Vagina (tissue), 2 donors: ENCODE data around the gene DMBX1. TPM values are rescaled to one million over a fixed set of nuclear protein-coding genes. Genes with fewer than 3 reads are reported as not detected.

Source experiments
- DNase-seq, 2 donors: peaks; one replicate each; pipeline ENCODE4 v3.0.0-alpha.2; 2017; ENCODE audit errors: extremely low spot score in 2 of 2
- H3K27ac ChIP-seq: fragments of 200-600 bp; sonication (generic); one replicate; pipeline ENCODE4 v1.5.1; 2019
- H3K27me3 ChIP-seq: fragments of 200-600 bp; sonication (generic); one replicate; pipeline ENCODE4 v1.5.1; 2019
- H3K36me3 ChIP-seq, 2 donors: fragments of 200-600 bp; sonication (generic); one replicate each; pipeline ENCODE4 v1.5.1; 2017 to 2019
- H3K4me1 ChIP-seq: fragments of 200-600 bp; sonication (generic); one replicate; pipeline ENCODE4 v1.5.1; 2019
- H3K4me3 ChIP-seq, 2 donors: fragments of 200-600 bp; sonication (generic); 1 replicate in 1 of 2; 2 replicates in 1 of 2; pipeline ENCODE4 v1.5.1; 2016 to 2019
- H3K9me3 ChIP-seq: fragments of 200-600 bp; sonication (generic); one replicate; pipeline ENCODE4 v1.5.1; 2019
- CTCF ChIP-seq, 3 experiments: fragments of 450-650 bp in 2 of 3; fragments of 200-600 bp in 1 of 3; sonication (generic) in 1 of 3; IDR thresholded peaks; one replicate each; pipeline ENCODE4 v1.5.1; 2017 to 2019; ENCODE audit warnings: antibody characterized with exemption in 3 of 3, mild to moderate bottlenecking in 2 of 3, moderate library complexity in 2 of 3
- POLR2A ChIP-seq, 2 donors: fragments of 450-650 bp; IDR thresholded peaks; one replicate each; pipeline ENCODE4 v1.6.1; 2017; ENCODE audit warnings: antibody characterized with exemption in 2 of 2, mild to moderate bottlenecking in 2 of 2, moderate library complexity in 2 of 2
- POLR2AphosphoS5 ChIP-seq, 2 donors: sonication (generic); formaldehyde crosslinking; IDR thresholded peaks; one replicate each; pipeline ENCODE4 v1.9.0; 2017; ENCODE audit warnings: antibody characterized with exemption in 2 of 2, mild to moderate bottlenecking in 2 of 2, low read depth in 1 of 2; ENCODE audit not compliant: insufficient read depth in 1 of 2
- intact Hi-C: fragments of 100-400 bp; cut with DNase I; formaldehyde crosslinking; loops from one replicate; pipeline ENCODE4 v1.15.1; 2023
- total RNA-seq: library from RNA; depleted of rRNA; stranded (reverse); fragments of >200 nt; gene quantifications from one replicate; pipeline ENCODE4 v1.2.3, GENCODE V29; 2016

Gene DMBX1
- total RNA-seq, result 0.25 TPM

- DNase-seq, result no peak
- Histone ChIP-seq H3K27me3 (peaks cover 34% of the 10 kb centered on the region), H3K27ac (no peak within 1 kb of the TSS), H3K9me3 (no peaks in the 10 kb centered on the region), H3K4me1 (peaks cover 26% of the 10 kb centered on the region), H3K36me3 (no peaks in the 10 kb centered on the region), H3K4me3 (peak within 1 kb of the TSS; percentile 27 to 30)
- intact Hi-C loops, result no loop called here
- no peak for TF ChIP-seq POLR2A (IDR thresholded peaks at IDR 0.05)
- TF ChIP-seq POLR2AphosphoS5 (IDR thresholded peaks at IDR 0.05; ENCODE audit: insufficient read depth in 1 of 2, low read depth in 1 of 2), result no peak
- TF ChIP-seq CTCF (IDR thresholded peaks at IDR 0.05), result no peak
Observed at GRCh38 chr1:46489638-46490405, at the start of gene DMBX1. TSS of gene DMBX1 (plus strand) at chr1:46489836. CDS start at chr1:46507011, 17,175 bp downstream.

DNA sequence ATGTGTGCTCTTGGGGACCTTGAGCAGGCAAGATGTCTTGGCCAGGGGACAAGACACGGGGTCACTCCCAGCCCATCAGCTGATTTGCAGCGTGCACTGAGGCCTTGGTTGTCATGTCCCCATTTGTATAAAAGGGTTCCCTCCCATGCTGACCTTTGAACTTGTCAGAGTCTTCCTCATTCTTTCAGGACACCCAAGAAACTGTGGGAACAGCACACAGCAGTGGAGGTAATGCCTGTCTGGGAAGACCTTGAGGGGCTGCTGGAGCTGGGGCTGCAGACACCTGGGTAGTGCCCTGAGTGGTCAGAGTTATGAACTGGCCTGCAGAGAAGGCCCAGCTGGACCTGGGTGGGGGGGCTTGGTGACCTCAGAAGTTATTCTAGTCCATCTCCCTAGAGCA lies 49.2 kb upstream of the DMBX1 start:
- Histone ChIP-seq H3K27me3 (no peaks in the 10 kb centered on the region), H3K4me3 (no peak overlapping the region), H3K9me3 (no peaks in the 10 kb centered on the region), H3K36me3 (no peaks in the 10 kb centered on the region), H3K4me1 (no peaks in the 10 kb centered on the region), H3K27ac (no peak overlapping the region)
- DNase-seq, result no peak
- intact Hi-C loops, result no loop called here
- TF ChIP-seq POLR2AphosphoS5 (IDR thresholded peaks at IDR 0.05; ENCODE audit: insufficient read depth in 1 of 2, low read depth in 1 of 2) (no peak), CTCF (IDR thresholded peaks at IDR 0.05) (no peak), POLR2A (IDR thresholded peaks at IDR 0.05) (no peak)

- peak overlapping the region; percentile 24 to 32 for H3K4me3 ChIP-seq
Observed at GRCh38 chr1:46442317-46443161, 47.1 kb upstream of the DMBX1 start.

DNA sequence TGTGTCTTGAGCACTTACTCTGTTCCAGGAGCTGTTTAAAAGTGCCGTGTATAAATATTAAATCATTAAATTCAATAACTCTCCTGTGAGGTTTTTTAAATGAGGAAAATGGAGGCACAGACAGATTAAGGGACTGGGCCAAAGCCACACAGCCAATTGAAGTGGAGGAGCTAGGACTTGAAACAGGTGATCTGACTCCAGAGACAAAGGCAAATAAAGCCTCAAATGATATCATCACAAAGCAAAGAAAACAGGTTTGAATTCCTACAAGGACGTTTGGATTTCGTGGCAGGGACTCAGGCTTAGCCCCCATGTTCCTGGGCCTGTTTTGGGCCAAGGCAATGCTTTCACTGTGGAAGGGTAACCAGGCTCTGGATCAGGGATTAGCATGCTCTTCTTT lies 45.2 kb upstream of the DMBX1 start:
- Histone ChIP-seq H3K27me3 (no peaks in the 10 kb centered on the region), H3K36me3 (no peaks in the 10 kb centered on the region), H3K9me3 (no peaks in the 10 kb centered on the region), H3K4me3 (no peak overlapping the region), H3K4me1 (peaks cover 9% of the 10 kb centered on the region), H3K27ac (no peak overlapping the region)
- no peak for DNase-seq
- intact Hi-C loops, result no loop called here
- TF ChIP-seq POLR2A (IDR thresholded peaks at IDR 0.05), result no peak
- TF ChIP-seq CTCF (IDR thresholded peaks at IDR 0.05), result no peak
- TF ChIP-seq POLR2AphosphoS5 (IDR thresholded peaks at IDR 0.05; ENCODE audit: insufficient read depth in 1 of 2, low read depth in 1 of 2), result no peak

More at GRCh38 chr1:46442317-46443161, 47.1 kb upstream of the DMBX1 start:
- Histone ChIP-seq H3K9me3 (no peaks in the 10 kb centered on the region), H3K4me1 (peaks cover under 1% of the 10 kb centered on the region), H3K27me3 (no peaks in the 10 kb centered on the region), H3K36me3 (no peaks in the 10 kb centered on the region), H3K27ac (no peak overlapping the region)
- no peak for DNase-seq
- intact Hi-C loops, result no loop called here
- TF ChIP-seq CTCF (IDR thresholded peaks at IDR 0.05), result peak; percentile 22 to 67 (median 56)
- no peak for TF ChIP-seq POLR2AphosphoS5 (IDR thresholded peaks at IDR 0.05; ENCODE audit: insufficient read depth in 1 of 2, low read depth in 1 of 2)
- no peak for TF ChIP-seq POLR2A (IDR thresholded peaks at IDR 0.05)
